IMR-90 (cell line): ENCODE data around the gene CASP7. TPM values are rescaled to one million over a fixed set of nuclear protein-coding genes. Genes with fewer than 3 reads are reported as not detected.

Experiments used
- ATAC-seq: fragments of 200-7000 bp; cut with Tn5 transposase; 2 replicates; pipeline ENCODE4 v1.9.1; 2020; ENCODE audit warnings: low read depth, mild to moderate bottlenecking, moderate library complexity
- BruUV-seq: library from RNA; stranded (reverse); fragments of 400-500 nt; replicated peaks from 2 replicates; lab custom pipeline; 2021; lab: Mats Ljungman, UMichigan
- CTCF ChIA-PET: fragments of 300-600 bp; formaldehyde crosslinking; extraction: SDS; loops from one replicate; lab custom pipeline; 2021; ENCODE audit warnings: antibody characterized with exemption; lab: Yijun Ruan, JAX
- POLR2A ChIA-PET: fragments of 300-600 bp; sonication (Branson Sonifier 250); formaldehyde crosslinking; loops from one replicate; lab custom pipeline; 2022; ENCODE audit warnings: antibody characterized with exemption; ENCODE audit not compliant: unreplicated experiment; lab: Charles Lee
- DNase-seq: peaks from one replicate; pipeline ENCODE4 v3.0.0; 2013
- H2AFZ ChIP-seq: replicated peaks from 2 replicates; pipeline ENCODE3; 2013; ENCODE audit warnings: low read length, mild to moderate bottlenecking; ENCODE audit not compliant: poor library complexity
- H2AK5ac ChIP-seq: 2 replicates; pipeline ENCODE4 v1.6.1; 2013; ENCODE audit warnings: low read depth, low read length, inconsistent platforms
- H2AK9ac ChIP-seq: replicated peaks from 2 replicates; pipeline ENCODE3; 2013; ENCODE audit warnings: mild to moderate bottlenecking, low read depth, low read length, moderate library complexity; ENCODE audit not compliant: poor library complexity
- H2BK120ac ChIP-seq: 2 replicates; pipeline ENCODE4 v1.6.1; 2013; ENCODE audit warnings: low read depth, low read length, inconsistent platforms
- H2BK15ac ChIP-seq: 3 replicates; pipeline ENCODE4 v1.6.1; 2013; ENCODE audit warnings: low read depth, low read length, inconsistent platforms
- H2BK20ac ChIP-seq: 2 replicates; pipeline ENCODE4 v1.6.1; 2013; ENCODE audit warnings: low read depth, mild to moderate bottlenecking, inconsistent platforms, low read length, moderate library complexity
- H2BK5ac ChIP-seq: 2 replicates; pipeline ENCODE4 v1.6.1; 2013; ENCODE audit warnings: mild to moderate bottlenecking, low read depth, low read length, inconsistent platforms; ENCODE audit not compliant: poor library complexity, severe bottlenecking
- H3K14ac ChIP-seq: replicated peaks from 2 replicates; pipeline ENCODE4 v1.6.1; 2013; ENCODE audit warnings: low read depth, low read length, inconsistent platforms
- H3K18ac ChIP-seq: 2 replicates; pipeline ENCODE4 v1.6.1; 2013; ENCODE audit warnings: low read depth, low read length, control low read depth
- H3K23ac ChIP-seq: 2 replicates; pipeline ENCODE4 v1.6.1; 2013; ENCODE audit warnings: low read depth, low read length, inconsistent platforms
- H3K27ac ChIP-seq: 2 replicates; pipeline ENCODE4 v1.5.1; 2013; ENCODE audit warnings: mild to moderate bottlenecking, control low read depth, low read length; ENCODE audit not compliant: insufficient read depth
- H3K27me3 ChIP-seq: 2 replicates; pipeline ENCODE4 v1.6.1; 2013; ENCODE audit warnings: low read length; ENCODE audit not compliant: control insufficient read depth, insufficient read depth
- H3K36me3 ChIP-seq: 2 replicates; pipeline ENCODE4 v1.6.1; 2013; ENCODE audit warnings: low read length, mixed read lengths; ENCODE audit not compliant: control insufficient read depth, insufficient read depth
- H3K4ac ChIP-seq: 2 replicates; pipeline ENCODE4 v1.6.1; 2013; ENCODE audit warnings: low read depth, low read length, inconsistent platforms
- H3K4me1 ChIP-seq: 2 replicates; pipeline ENCODE4 v1.6.1; 2013; ENCODE audit warnings: low read length, mixed read lengths; ENCODE audit not compliant: control insufficient read depth, insufficient read depth
- H3K4me2 ChIP-seq: 2 replicates; pipeline ENCODE4 v1.6.1; 2013; ENCODE audit warnings: low read depth, mild to moderate bottlenecking, control low read depth, low read length, moderate library complexity
- H3K4me3 ChIP-seq: 2 replicates; pipeline ENCODE4 v1.5.1; 2013; ENCODE audit warnings: low read depth, mild to moderate bottlenecking, control low read depth, low read length, moderate library complexity; ENCODE audit not compliant: insufficient read depth
- H3K56ac ChIP-seq: 2 replicates; pipeline ENCODE4 v1.6.1; 2013; ENCODE audit warnings: low read length, inconsistent platforms; ENCODE audit not compliant: insufficient read depth; ENCODE audit errors: extremely low read depth
- H3K79me1 ChIP-seq, 2 experiments: 2 replicates each; pipeline ENCODE4 v1.6.1; 2013; ENCODE audit warnings: low read length in 2 of 2, inconsistent platforms in 1 of 2, low read depth in 1 of 2
- H3K9ac ChIP-seq: 2 replicates; pipeline ENCODE4 v1.6.1; 2013; ENCODE audit warnings: low read depth, low read length, control low read depth
- H3K9me1 ChIP-seq: 2 replicates; pipeline ENCODE4 v1.6.1; 2013; ENCODE audit warnings: low read length, inconsistent platforms; ENCODE audit not compliant: insufficient read depth
- H3K9me3 ChIP-seq: 2 replicates; pipeline ENCODE4 v1.6.1; 2013; ENCODE audit warnings: low read length; ENCODE audit not compliant: control insufficient read depth, insufficient read depth
- H4K20me1 ChIP-seq: 2 replicates; pipeline ENCODE4 v1.6.1; 2013; ENCODE audit warnings: low read length, inconsistent platforms; ENCODE audit not compliant: insufficient read depth
- H4K5ac ChIP-seq: 2 replicates; pipeline ENCODE4 v1.6.1; 2013; ENCODE audit warnings: mild to moderate bottlenecking, low read depth, low read length, control low read depth
- H4K8ac ChIP-seq, 2 experiments: 2 replicates each; pipeline ENCODE4 v1.6.1; 2013; ENCODE audit warnings: low read depth in 2 of 2, low read length in 2 of 2, control low read depth in 1 of 2, inconsistent platforms in 1 of 2
- H4K91ac ChIP-seq: 2 replicates; pipeline ENCODE4 v1.6.1; 2013; ENCODE audit warnings: low read depth, low read length, inconsistent platforms; ENCODE audit not compliant: insufficient read depth
- BHLHE40 ChIP-seq: fragments of 150-350 bp; IDR thresholded peaks from 2 replicates; pipeline ENCODE4 v1.6.1; 2016; ENCODE audit warnings: mild to moderate bottlenecking, low read depth, low read length
- CEBPB ChIP-seq: IDR thresholded peaks from 2 replicates; pipeline ENCODE4 v1.6.1; 2012; ENCODE audit warnings: low read depth, low read length, improper control_type of control experiment
- CHD1 ChIP-seq: IDR thresholded peaks from 2 replicates; pipeline ENCODE4 v1.6.1; 2012; ENCODE audit warnings: low read depth, low read length, improper control_type of control experiment
- FOS ChIP-seq: fragments of 150-350 bp; IDR thresholded peaks from 2 replicates; pipeline ENCODE4 v1.6.1; 2016; ENCODE audit warnings: low read depth, low read length
- MAFK ChIP-seq: IDR thresholded peaks from 2 replicates; pipeline ENCODE4 v1.6.1; 2012; ENCODE audit warnings: low read depth, low read length, improper control_type of control experiment
- MAZ ChIP-seq: IDR thresholded peaks from 2 replicates; pipeline ENCODE4 v1.6.1; 2012; ENCODE audit warnings: low read depth, mild to moderate bottlenecking, low read length, improper control_type of control experiment, moderate library complexity, borderline replicate concordance
- MXI1 ChIP-seq: IDR thresholded peaks from 2 replicates; pipeline ENCODE4 v1.6.1; 2012; ENCODE audit warnings: low read depth, mild to moderate bottlenecking, low read length, moderate library complexity, borderline replicate concordance
- NFE2L2 ChIP-seq: fragments of 150-350 bp; IDR thresholded peaks from 2 replicates; pipeline ENCODE4 v1.6.1; 2016; ENCODE audit warnings: low read depth, mild to moderate bottlenecking, low read length
- POLR2A ChIP-seq: IDR thresholded peaks from 2 replicates; pipeline ENCODE4 v1.6.1; 2012; ENCODE audit warnings: mild to moderate bottlenecking, low read depth, low read length
- RAD21 ChIP-seq: IDR thresholded peaks from 2 replicates; pipeline ENCODE4 v1.6.1; 2012; ENCODE audit warnings: low read length, improper control_type of control experiment
- RCOR1 ChIP-seq: IDR thresholded peaks from 2 replicates; pipeline ENCODE4 v1.6.1; 2012; ENCODE audit warnings: mild to moderate bottlenecking, low read length, improper control_type of control experiment; ENCODE audit not compliant: insufficient replicate concordance
- RFX5 ChIP-seq: IDR thresholded peaks from 2 replicates; pipeline ENCODE4 v1.8.0; 2012; ENCODE audit warnings: low read depth, mild to moderate bottlenecking, low read length, moderate library complexity
- SMC3 ChIP-seq: fragments of 150-350 bp; IDR thresholded peaks from 2 replicates; pipeline ENCODE4 v1.6.1; 2016; ENCODE audit warnings: low read depth, mild to moderate bottlenecking, antibody characterized with exemption, low read length, moderate library complexity
- WGBS, 2 experiments: methylation state at CpG; one replicate each; pipeline versions ENCODE4 v1.1.5 to v1.1.7; 2013; ENCODE audit warnings: missing lambda C conversion rate in 2 of 2; ENCODE audit not compliant: insufficient read length in 1 of 2; ENCODE audit errors: extremely low coverage in 2 of 2; 5-methylcytosine and 5-hydroxymethylcytosine counted together
- dilution Hi-C: fragments of 300-500 bp; cut with HindIII; formaldehyde crosslinking; loops from one replicate; pipeline ENCODE4 v1.14.3; 2018; ENCODE audit warnings: low sequenced_read_pairs; ENCODE audit not compliant: unreplicated experiment
- in situ Hi-C: fragments of 300-500 bp; cut with MboI; formaldehyde crosslinking; loops from 3 replicates; pipeline ENCODE4 v1.14.3; 2019; ENCODE audit warnings: low sequenced_read_pairs, inconsistent platforms, mixed read lengths
- intact Hi-C: fragments of 100-400 bp; cut with micrococcal nuclease; formaldehyde crosslinking; loops from 2 replicates; pipeline ENCODE4 v1.10.0; 2022
- polyA plus RNA-seq, 3 experiments: library from polyadenylated mRNA; depleted of rRNA; stranded (reverse); fragments of >200 nt; gene quantifications; 2 replicates each; pipeline ENCODE4 v1.2.3, GENCODE V29; 2012; ENCODE audit warnings: low replicate concordance in 1 of 3
- total RNA-seq: library from RNA; depleted of rRNA; stranded (reverse); fragments of >200 nt; gene quantifications from 2 replicates; pipeline ENCODE4 v1.2.3, GENCODE V29; 2012
- TF ChIP-seq, protein P1 (sequence below): fragments of 150-350 bp; IDR thresholded peaks from 2 replicates; pipeline ENCODE4 v1.6.1; 2017; ENCODE audit warnings: mild to moderate bottlenecking, antibody characterized with exemption, low read length, low read depth
- TF ChIP-seq, protein P2 (sequence below): conservative IDR thresholded peaks from 2 replicates; pipeline ENCODE4 v1.5.1; 2012; ENCODE audit warnings: mild to moderate bottlenecking, low read depth, low read length, improper control_type of control experiment
- TF ChIP-seq, protein P3 (sequence below): fragments of 150-350 bp; IDR thresholded peaks from 2 replicates; pipeline ENCODE4 v1.6.1; 2016; ENCODE audit warnings: low read depth, mild to moderate bottlenecking, low read length, moderate library complexity, borderline replicate concordance

Gene CASP7
- total and polyA plus RNA-seq, 2 of the 4 experiments (the other 2 are of a cell fraction): 15.1 to 16.7 TPM

DNA sequence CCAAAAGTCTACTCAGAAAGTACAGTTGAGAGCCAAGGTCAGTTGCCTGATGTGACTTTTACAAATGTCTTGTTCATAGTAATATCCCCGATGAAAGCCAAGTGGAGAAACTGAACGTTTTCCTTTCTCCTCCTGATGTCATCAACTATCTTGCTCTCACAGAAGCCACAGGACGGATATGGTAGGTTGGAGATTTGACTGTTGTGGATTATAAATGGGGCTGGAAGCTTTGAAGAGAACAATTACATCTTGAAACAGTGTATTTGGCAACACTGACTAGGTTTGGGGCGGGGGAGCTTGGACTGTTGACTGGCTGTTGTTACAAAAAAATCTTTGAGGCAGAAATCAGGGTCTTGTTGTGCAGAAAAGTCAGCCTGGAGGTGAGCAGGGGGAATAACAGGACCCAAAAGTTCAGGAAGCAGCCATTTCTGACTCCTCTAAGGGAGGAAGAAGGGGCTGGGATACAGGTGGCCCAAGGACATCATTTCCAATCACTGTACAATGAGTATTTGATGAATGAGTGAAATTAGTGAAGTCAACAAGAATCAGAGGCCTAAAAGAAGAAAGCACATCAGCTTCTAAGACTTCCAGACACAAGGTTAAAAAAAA, 96.1 kb downstream of the CASP7 start:
- Histone ChIP-seq H3K4me2 (no peak overlapping the region), H4K8ac (no peak overlapping the region), H3K4ac (no peak overlapping the region), H3K9ac (no peak overlapping the region), H2AK5ac (no peak overlapping the region), H3K27me3 (peaks cover 5% of the 10 kb centered on the region), H3K79me1 (no peaks in the 10 kb centered on the region), H2BK15ac (no peak overlapping the region), H2BK120ac (no peak overlapping the region), H3K4me1 (no peaks in the 10 kb centered on the region), H3K9me1 (no peaks in the 10 kb centered on the region), H4K91ac (no peak overlapping the region), H2BK5ac (no peak overlapping the region), H3K14ac (no peak overlapping the region), H3K56ac (no peak overlapping the region), H4K5ac (no peak overlapping the region), H3K23ac (no peak overlapping the region), H3K36me3 (no peaks in the 10 kb centered on the region), H3K4me3 (no peak overlapping the region), H4K20me1 (no peaks in the 10 kb centered on the region), H2BK20ac (no peak overlapping the region), H2AK9ac (no peak overlapping the region), H3K27ac (no peak overlapping the region), H2AFZ (no peak overlapping the region), H3K18ac (no peak overlapping the region), H3K9me3 (no peaks in the 10 kb centered on the region)
- ATAC-seq (no peak), DNase-seq (no peak)
- intact Hi-C loops: no loop called here
- CTCF ChIA-PET: interaction anchor here (0.6 kb wide), 1 partner anchor 11 kb away, joined by 3 read pairs; no protein-coding TSS in a partner anchor
- dilution Hi-C loops: no loop called here
- no TSS peak for BruUV-seq
- no peak for TF ChIP-seq SMC3
- TF ChIP-seq, protein P1, sequence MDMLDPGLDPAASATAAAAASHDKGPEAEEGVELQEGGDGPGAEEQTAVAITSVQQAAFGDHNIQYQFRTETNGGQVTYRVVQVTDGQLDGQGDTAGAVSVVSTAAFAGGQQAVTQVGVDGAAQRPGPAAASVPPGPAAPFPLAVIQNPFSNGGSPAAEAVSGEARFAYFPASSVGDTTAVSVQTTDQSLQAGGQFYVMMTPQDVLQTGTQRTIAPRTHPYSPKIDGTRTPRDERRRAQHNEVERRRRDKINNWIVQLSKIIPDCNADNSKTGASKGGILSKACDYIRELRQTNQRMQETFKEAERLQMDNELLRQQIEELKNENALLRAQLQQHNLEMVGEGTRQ: no peak
- TF ChIP-seq FOS: no peak
- no peak for TF ChIP-seq NFE2L2
- TF ChIP-seq RFX5: no peak
- TF ChIP-seq CHD1: no peak
- TF ChIP-seq, protein P2, sequence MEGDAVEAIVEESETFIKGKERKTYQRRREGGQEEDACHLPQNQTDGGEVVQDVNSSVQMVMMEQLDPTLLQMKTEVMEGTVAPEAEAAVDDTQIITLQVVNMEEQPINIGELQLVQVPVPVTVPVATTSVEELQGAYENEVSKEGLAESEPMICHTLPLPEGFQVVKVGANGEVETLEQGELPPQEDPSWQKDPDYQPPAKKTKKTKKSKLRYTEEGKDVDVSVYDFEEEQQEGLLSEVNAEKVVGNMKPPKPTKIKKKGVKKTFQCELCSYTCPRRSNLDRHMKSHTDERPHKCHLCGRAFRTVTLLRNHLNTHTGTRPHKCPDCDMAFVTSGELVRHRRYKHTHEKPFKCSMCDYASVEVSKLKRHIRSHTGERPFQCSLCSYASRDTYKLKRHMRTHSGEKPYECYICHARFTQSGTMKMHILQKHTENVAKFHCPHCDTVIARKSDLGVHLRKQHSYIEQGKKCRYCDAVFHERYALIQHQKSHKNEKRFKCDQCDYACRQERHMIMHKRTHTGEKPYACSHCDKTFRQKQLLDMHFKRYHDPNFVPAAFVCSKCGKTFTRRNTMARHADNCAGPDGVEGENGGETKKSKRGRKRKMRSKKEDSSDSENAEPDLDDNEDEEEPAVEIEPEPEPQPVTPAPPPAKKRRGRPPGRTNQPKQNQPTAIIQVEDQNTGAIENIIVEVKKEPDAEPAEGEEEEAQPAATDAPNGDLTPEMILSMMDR: no peak
- TF ChIP-seq RCOR1: no peak
- TF ChIP-seq MXI1: no peak
- no peak for TF ChIP-seq BHLHE40
- TF ChIP-seq MAFK: no peak
- TF ChIP-seq MAZ: no peak
- TF ChIP-seq RAD21: no peak
- TF ChIP-seq POLR2A: no peak
- TF ChIP-seq, protein P3, sequence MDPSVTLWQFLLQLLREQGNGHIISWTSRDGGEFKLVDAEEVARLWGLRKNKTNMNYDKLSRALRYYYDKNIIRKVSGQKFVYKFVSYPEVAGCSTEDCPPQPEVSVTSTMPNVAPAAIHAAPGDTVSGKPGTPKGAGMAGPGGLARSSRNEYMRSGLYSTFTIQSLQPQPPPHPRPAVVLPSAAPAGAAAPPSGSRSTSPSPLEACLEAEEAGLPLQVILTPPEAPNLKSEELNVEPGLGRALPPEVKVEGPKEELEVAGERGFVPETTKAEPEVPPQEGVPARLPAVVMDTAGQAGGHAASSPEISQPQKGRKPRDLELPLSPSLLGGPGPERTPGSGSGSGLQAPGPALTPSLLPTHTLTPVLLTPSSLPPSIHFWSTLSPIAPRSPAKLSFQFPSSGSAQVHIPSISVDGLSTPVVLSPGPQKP: no peak
- TF ChIP-seq CEBPB: no peak
- in situ Hi-C loops: no loop called here
- POLR2A ChIA-PET: no interaction called here
- no CpG with 5 or more reads among the region's 4 CpGs for WGBS, 2 experiments
